Gastroesophageal sphincter (tissue), 3 donors: ENCODE results near the gene ARSI.

Experiments
- CTCF ChIP-seq, 4 experiments: fragments of 200-600 bp in 2 of 4; fragments of 450-650 bp in 2 of 4; sonication (generic) in 1 of 4; IDR thresholded peaks; one replicate each; pipeline ENCODE4 v1.5.1; 2017 to 2019; ENCODE audit warnings: antibody characterized with exemption in 4 of 4, mild to moderate bottlenecking in 2 of 4, moderate library complexity in 2 of 4
- EP300 ChIP-seq: sonication (generic); formaldehyde crosslinking; IDR thresholded peaks from one replicate; pipeline ENCODE4 v1.6.1; 2017; ENCODE audit warnings: antibody characterized with exemption, mild to moderate bottlenecking
- POLR2A ChIP-seq, 2 donors: fragments of 450-650 bp; IDR thresholded peaks; one replicate each; pipeline ENCODE4 v1.6.1; 2017; ENCODE audit warnings: antibody characterized with exemption in 2 of 2, mild to moderate bottlenecking in 2 of 2, moderate library complexity in 1 of 2
- POLR2AphosphoS5 ChIP-seq: sonication (generic); formaldehyde crosslinking; IDR thresholded peaks from one replicate; pipeline ENCODE4 v1.6.1; 2017; ENCODE audit warnings: antibody characterized with exemption

- TF ChIP-seq CTCF (IDR thresholded peaks at IDR 0.05): no peak
- no peak for TF ChIP-seq EP300
- no peak for TF ChIP-seq POLR2AphosphoS5
- no peak for TF ChIP-seq POLR2A (IDR thresholded peaks at IDR 0.05)
Measured at GRCh38 chr5:150311015-150311692, 8.4 kb upstream of the ARSI start.
